Skeletal muscle tissue (tissue), 4 donors: ENCODE data around the gene COLGALT1. TPM values are rescaled to one million over a fixed set of nuclear protein-coding genes. Genes with fewer than 3 reads are reported as not detected.
"Not testable (repeated sequence)": the region's sequence is repeated elsewhere in the genome, so short reads cannot be mapped to it uniquely, and the experiment has no call there.

Experiments used
- H3K27ac ChIP-seq: one replicate; pipeline ENCODE4 v1.7.0; 2013; ENCODE audit warnings: mild to moderate bottlenecking, low read depth, low read length, inconsistent platforms
- H3K27me3 ChIP-seq, 3 donors: one replicate each; pipeline ENCODE4 v1.7.0; 2013; ENCODE audit warnings: low read length in 3 of 3; ENCODE audit not compliant: control insufficient read depth in 3 of 3, insufficient read depth in 3 of 3
- H3K36me3 ChIP-seq, 3 donors: one replicate each; pipeline ENCODE4 v1.7.0; 2013; ENCODE audit warnings: low read length in 3 of 3; ENCODE audit not compliant: control insufficient read depth in 3 of 3, insufficient read depth in 3 of 3
- H3K4me1 ChIP-seq, 3 donors: one replicate each; pipeline ENCODE4 v1.7.0; 2013; ENCODE audit warnings: low read length in 3 of 3, mild to moderate bottlenecking in 3 of 3; ENCODE audit not compliant: control insufficient read depth in 3 of 3, insufficient read depth in 3 of 3
- H3K4me3 ChIP-seq, 3 donors: one replicate each; pipeline ENCODE4 v1.7.0; 2013; ENCODE audit warnings: low read length in 3 of 3
- H3K9ac ChIP-seq, 3 donors: one replicate each; pipeline ENCODE4 v1.7.0; 2013; ENCODE audit warnings: low read length in 3 of 3, mild to moderate bottlenecking in 3 of 3, moderate library complexity in 2 of 3, low read depth in 1 of 3
- H3K9me3 ChIP-seq, 3 donors: one replicate each; pipeline ENCODE4 v1.7.0; 2013; ENCODE audit warnings: low read length in 3 of 3; ENCODE audit not compliant: control insufficient read depth in 3 of 3
- total RNA-seq: library from RNA; depleted of rRNA; stranded (reverse); fragments of >200 nt; gene quantifications from one replicate; pipeline ENCODE4 v1.2.3, GENCODE V29; 2014
- donor health status: Osteomylitis.

Gene COLGALT1
- total RNA-seq, 1 donor from 2014 or later: 38.1 TPM

- Histone ChIP-seq H3K27ac (no peak overlapping the region), H3K9me3 (no peaks in the 10 kb centered on the region), H3K4me3 (no peak overlapping the region), H3K27me3 (peaks cover 3 to 11% (median 9%) of the 10 kb centered on the region in 3 donors), H3K36me3 (no peaks in the 10 kb centered on the region), H3K4me1 (peaks cover 6 to 12% (median 9%) of the 10 kb centered on the region in 3 donors), H3K9ac (no peak overlapping the region)
These were observed 13.4 kb upstream of the COLGALT1 start for GRCh38 chr19:17542042-17542441.

GRCh38 chr19:17542793-17543582, 12.5 kb upstream of the COLGALT1 start:
- Histone ChIP-seq H3K4me3 (no peak overlapping the region), H3K27me3 (peaks cover 2 to 6% (median 3%) of the 10 kb centered on the region in 3 donors), H3K9me3 (no peaks in the 10 kb centered on the region), H3K4me1 (peaks cover 6 to 12% (median 9%) of the 10 kb centered on the region in 3 donors), H3K36me3 (no peaks in the 10 kb centered on the region), H3K27ac (no peak overlapping the region), H3K9ac (no peak overlapping the region)

GRCh38 chr19:17543986-17544385, 11.5 kb upstream of the COLGALT1 start:
- H3K27me3 ChIP-seq: peaks cover 0 to 3% (median 0%) of the 10 kb centered on the region in 3 donors
- no peaks in the 10 kb centered on the region for H3K36me3 ChIP-seq
- H3K4me1 ChIP-seq: peaks cover 3 to 7% (median 6%) of the 10 kb centered on the region in 3 donors

GRCh38 chr19:17544418-17544817, 11.0 kb upstream of the COLGALT1 start:
- Histone ChIP-seq H3K9ac (no peak overlapping the region), H3K27ac (no peak overlapping the region), H3K4me1 (peaks cover 2 to 3% (median 3%) of the 10 kb centered on the region in 3 donors), H3K4me3 (no peak overlapping the region), H3K27me3 (no peaks in the 10 kb centered on the region), H3K36me3 (no peaks in the 10 kb centered on the region), H3K9me3 (no peaks in the 10 kb centered on the region)

More at GRCh38 chr19:17543986-17544385, 11.5 kb upstream of the COLGALT1 start:
- Histone ChIP-seq H3K4me3 (no peak overlapping the region), H3K9me3 (no peaks in the 10 kb centered on the region), H3K9ac (no peak overlapping the region), H3K27ac (no peak overlapping the region)

- Histone ChIP-seq H3K27ac (no peak overlapping the region), H3K27me3 (no peaks in the 10 kb centered on the region), H3K9me3 (no peaks in the 10 kb centered on the region), H3K36me3 (no peaks in the 10 kb centered on the region), H3K4me3 (no peak overlapping the region), H3K4me1 (peaks cover 0 to under 1% (median 0%) of the 10 kb centered on the region in 3 donors), H3K9ac (no peak overlapping the region)
These were observed 7.3 kb upstream of the COLGALT1 start for GRCh38 chr19:17548145-17548544.

GRCh38 chr19:17549085-17549740, 6.2 kb upstream of the COLGALT1 start:
- no peak overlapping the region for H3K9ac ChIP-seq
- H3K27me3 ChIP-seq: no peaks in the 10 kb centered on the region
- no peaks in the 10 kb centered on the region for H3K9me3 ChIP-seq
- no peak overlapping the region for H3K27ac ChIP-seq
- no peak overlapping the region for H3K4me3 ChIP-seq
- H3K36me3 ChIP-seq: no peaks in the 10 kb centered on the region
- peaks cover 3 to 8% (median 5%) of the 10 kb centered on the region in 3 donors for H3K4me1 ChIP-seq

GRCh38 chr19:17550076-17550667, 5.3 kb upstream of the COLGALT1 start:
- H3K4me3 ChIP-seq: no peak overlapping the region
- no peak overlapping the region for H3K9ac ChIP-seq
- no peaks in the 10 kb centered on the region for H3K27me3 ChIP-seq
- H3K9me3 ChIP-seq: no peaks in the 10 kb centered on the region
- H3K27ac ChIP-seq: no peak overlapping the region
- H3K4me1 ChIP-seq: peaks cover 7 to 15% (median 10%) of the 10 kb centered on the region in 3 donors
- H3K36me3 ChIP-seq: no peaks in the 10 kb centered on the region

- H3K27me3 ChIP-seq, H3K9me3 ChIP-seq, H3K9ac ChIP-seq, H3K4me3 ChIP-seq, H3K27ac ChIP-seq, H3K36me3 ChIP-seq: not testable (repeated sequence)
- peaks cover 15 to 21% (median 21%) of the 10 kb centered on the region in 3 donors for H3K4me1 ChIP-seq
These were observed 2.7 kb upstream of the COLGALT1 start for GRCh38 chr19:17552735-17553134.

- peak overlapping the region; percentile 72 for H3K27ac ChIP-seq
- peak overlapping the region in 1 of 3 donors; percentile 20 for H3K9ac ChIP-seq
These were observed 2.2 kb upstream of the COLGALT1 start for GRCh38 chr19:17553256-17553655.

More at GRCh38 chr19:17553256-17553655, 2.2 kb upstream of the COLGALT1 start:
- peaks cover 15 to 21% (median 21%) of the 10 kb centered on the region in 3 donors for H3K4me1 ChIP-seq
- H3K36me3 ChIP-seq: no peaks in the 10 kb centered on the region
- H3K4me3 ChIP-seq: no peak overlapping the region
- H3K9me3 ChIP-seq: no peaks in the 10 kb centered on the region
- H3K27me3 ChIP-seq: no peaks in the 10 kb centered on the region
